ENCODE measurements around the gene BST1.

DNA sequence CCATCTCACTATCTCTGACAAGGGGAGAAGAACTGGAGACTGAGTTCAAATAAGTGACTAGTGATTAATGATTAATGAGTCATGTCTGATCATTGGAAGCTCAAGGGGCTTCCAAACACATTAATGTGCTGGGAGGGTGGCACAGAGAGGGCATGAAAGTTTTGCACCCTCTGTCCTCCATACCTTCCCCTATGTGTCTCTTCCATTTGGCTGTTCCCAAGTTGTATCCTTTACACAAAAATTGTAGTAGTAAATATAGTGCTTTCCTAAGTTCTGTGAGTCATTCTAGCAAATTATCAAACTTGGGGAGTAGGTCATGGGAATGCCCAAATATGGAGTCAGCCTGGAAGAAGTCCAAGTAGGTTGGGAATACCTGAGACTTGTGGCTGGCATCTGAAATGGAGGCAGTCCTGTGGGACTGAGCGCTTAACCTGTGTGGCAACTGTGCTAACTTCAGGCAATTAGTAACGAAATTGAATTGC, 25.3 kb upstream of the BST1 start:
- TF ChIP-seq CTCF (IDR thresholded peaks at IDR 0.05) = no peak
- TF ChIP-seq POLR2A (IDR thresholded peaks at IDR 0.05) = no peak

All from adrenal gland (tissue), 5 donors.